ENCODE measurements around the gene HIP1R.

HIP1R gene

GRCh38 chr12:122845865-122846621 lies 10.8 kb downstream of the HIP1R start:
- peaks cover 51% of the 10 kb centered on the region for H4K20me1 ChIP-seq (ENCODE audit: insufficient read depth, low read length)
- H3K4me1 ChIP-seq (ENCODE audit: insufficient read depth, low read length): no peaks in the 10 kb centered on the region
- no peak overlapping the region for H3K4me3 ChIP-seq (ENCODE audit: low read depth in 1 of 2, low read length in 2 of 2)
- no peaks in the 10 kb centered on the region for H3K36me3 ChIP-seq (ENCODE audit: insufficient read depth, low read length)
- no peak for DNase-seq
- H3K79me2 ChIP-seq (ENCODE audit: insufficient read depth, low read length): no peaks in the 10 kb centered on the region
- H2AFZ ChIP-seq (ENCODE audit: low read depth, low read length): no peak overlapping the region
- no peak overlapping the region for H3K27ac ChIP-seq (ENCODE audit: low read length)
- no peaks in the 10 kb centered on the region for H3K9me3 ChIP-seq (ENCODE audit: insufficient read depth, low read length, severe bottlenecking)
- no peaks in the 10 kb centered on the region for H3K27me3 ChIP-seq (ENCODE audit: insufficient read depth, low read length, poor library complexity)
- ATAC-seq (ENCODE audit: insufficient read depth, low read depth): no peak
- H3K9ac ChIP-seq (ENCODE audit: low read depth, low read length): no peak overlapping the region
- TF ChIP-seq CTCF (IDR thresholded peaks at IDR 0.05; ENCODE audit: borderline replicate concordance, extremely low read depth, low read length, poor library complexity, severe bottlenecking) (no peak), EZH2 (IDR thresholded peaks at IDR 0.05; ENCODE audit: borderline replicate concordance, low read depth, low read length, severe bottlenecking) (no peak)
- no peak overlapping the region for H3K4me2 ChIP-seq (ENCODE audit: insufficient read depth, low read length)

GRCh38 chr12:122846622-122847515 lies 11.6 kb downstream of the HIP1R start:
- no peak for ATAC-seq (ENCODE audit: insufficient read depth, low read depth)
- Histone ChIP-seq H3K4me2 (ENCODE audit: insufficient read depth, low read length) (no peak overlapping the region), H3K4me1 (ENCODE audit: insufficient read depth, low read length) (no peaks in the 10 kb centered on the region), H3K36me3 (ENCODE audit: insufficient read depth, low read length) (no peaks in the 10 kb centered on the region), H3K9me3 (ENCODE audit: insufficient read depth, low read length, severe bottlenecking) (no peaks in the 10 kb centered on the region), H3K4me3 (ENCODE audit: low read depth in 1 of 2, low read length in 2 of 2) (no peak overlapping the region), H3K27ac (ENCODE audit: low read length) (no peak overlapping the region), H3K9ac (ENCODE audit: low read depth, low read length) (no peak overlapping the region), H4K20me1 (ENCODE audit: insufficient read depth, low read length) (peaks cover 47% of the 10 kb centered on the region), H3K27me3 (ENCODE audit: insufficient read depth, low read length, poor library complexity) (no peaks in the 10 kb centered on the region), H3K79me2 (ENCODE audit: insufficient read depth, low read length) (no peaks in the 10 kb centered on the region), H2AFZ (ENCODE audit: low read depth, low read length) (no peak overlapping the region)
- DNase-seq: no peak
- TF ChIP-seq CTCF (IDR thresholded peaks at IDR 0.05; ENCODE audit: borderline replicate concordance, extremely low read depth, low read length, poor library complexity, severe bottlenecking) (no peak), EZH2 (IDR thresholded peaks at IDR 0.05; ENCODE audit: borderline replicate concordance, low read depth, low read length, severe bottlenecking) (no peak)

- DNase-seq: no peak
- H3K36me3 ChIP-seq (ENCODE audit: insufficient read depth, low read length): no peaks in the 10 kb centered on the region
- no peak for ATAC-seq (ENCODE audit: insufficient read depth, low read depth)
Measured at GRCh38 chr12:122847516-122847836, 12.2 kb downstream of the HIP1R start.

More at GRCh38 chr12:122847516-122847836, 12.2 kb downstream of the HIP1R start:
- Histone ChIP-seq H3K4me2 (ENCODE audit: insufficient read depth, low read length) (no peak overlapping the region), H3K9me3 (ENCODE audit: insufficient read depth, low read length, severe bottlenecking) (no peaks in the 10 kb centered on the region), H3K27ac (ENCODE audit: low read length) (no peak overlapping the region), H2AFZ (ENCODE audit: low read depth, low read length) (no peak overlapping the region), H3K9ac (ENCODE audit: low read depth, low read length) (no peak overlapping the region), H3K27me3 (ENCODE audit: insufficient read depth, low read length, poor library complexity) (no peaks in the 10 kb centered on the region), H3K4me1 (ENCODE audit: insufficient read depth, low read length) (no peaks in the 10 kb centered on the region), H3K79me2 (ENCODE audit: insufficient read depth, low read length) (no peaks in the 10 kb centered on the region), H3K4me3 (ENCODE audit: low read depth in 1 of 2, low read length in 2 of 2) (no peak overlapping the region), H4K20me1 (ENCODE audit: insufficient read depth, low read length) (peaks cover 43% of the 10 kb centered on the region)
- TF ChIP-seq CTCF (IDR thresholded peaks at IDR 0.05; ENCODE audit: borderline replicate concordance, extremely low read depth, low read length, poor library complexity, severe bottlenecking) (no peak), EZH2 (IDR thresholded peaks at IDR 0.05; ENCODE audit: borderline replicate concordance, low read depth, low read length, severe bottlenecking) (no peak)

All from DND-41 (cell line).